ENCODE results near the gene CYBA.

- TF ChIP-seq FOXK2 (IDR thresholded peaks at IDR 0.05) (no peak), CTBP1 (IDR thresholded peaks at IDR 0.05; ENCODE audit: borderline replicate concordance) (no peak)
Observed at GRCh38 chr16:88653101-88653500, 2.2 kb upstream of the CYBA start.

Measured in HEK293T (cell line).